GM23338 (cell line): ENCODE data around the gene DGKH. TPM values are rescaled to one million over a fixed set of nuclear protein-coding genes. Genes with fewer than 3 reads are reported as not detected.
A peak's percentile ranks its signal among the peaks of the same experiment; 100 is the strongest.

Experiments used
- ATAC-seq: fragments of 200-7000 bp; cut with Tn5 transposase; 3 replicates; pipeline ENCODE4 v1.9.1; 2020
- DNase-seq: peaks from one replicate; pipeline ENCODE4 v3.0.0-alpha.2; 2015; ENCODE audit warnings: low spot score
- H2AFZ ChIP-seq: fragments of 200-600 bp; sonication (generic); 2 replicates; pipeline ENCODE4 v1.8.0; 2016; ENCODE audit warnings: antibody characterized with exemption, mild to moderate bottlenecking, moderate library complexity
- H3F3A ChIP-seq: fragments of 200-600 bp; sonication (generic); replicated peaks from 2 replicates; pipeline ENCODE4 v1.8.0; 2017; ENCODE audit warnings: antibody characterized with exemption, mixed run types, low read depth
- H3K27ac ChIP-seq: fragments of 200-600 bp; sonication (generic); 2 replicates; pipeline ENCODE4 v1.6.1; 2016; ENCODE audit warnings: low read depth
- H3K27me3 ChIP-seq: fragments of 200-600 bp; sonication (generic); 2 replicates; pipeline ENCODE4 v1.8.0; 2016; ENCODE audit warnings: mild to moderate bottlenecking, mixed run types, moderate library complexity; ENCODE audit not compliant: insufficient read depth
- H3K36me3 ChIP-seq: fragments of 200-600 bp; sonication (generic); 2 replicates; pipeline ENCODE4 v1.8.0; 2016; ENCODE audit warnings: mild to moderate bottlenecking; ENCODE audit not compliant: insufficient read depth
- H3K4me1 ChIP-seq: fragments of 200-600 bp; sonication (generic); 2 replicates; pipeline ENCODE4 v1.8.0; 2016; ENCODE audit warnings: mild to moderate bottlenecking, moderate library complexity; ENCODE audit not compliant: insufficient read depth
- H3K4me2 ChIP-seq: fragments of 200-600 bp; sonication (generic); 2 replicates; pipeline ENCODE4 v1.7.1; 2017; ENCODE audit warnings: mixed run types
- H3K4me3 ChIP-seq: fragments of 200-600 bp; sonication (generic); 2 replicates; pipeline ENCODE4 v1.6.1; 2016; ENCODE audit warnings: mixed run types
- H3K79me2 ChIP-seq: fragments of 200-600 bp; sonication (generic); replicated peaks from 2 replicates; pipeline ENCODE4 v1.8.0; 2017; ENCODE audit warnings: mild to moderate bottlenecking; ENCODE audit not compliant: insufficient read depth
- H3K9me2 ChIP-seq: fragments of 200-600 bp; sonication (generic); 2 replicates; pipeline ENCODE4 v1.8.0; 2017; ENCODE audit not compliant: insufficient read depth
- H4K20me1 ChIP-seq: fragments of 200-600 bp; sonication (generic); replicated peaks from 2 replicates; pipeline ENCODE4 v1.8.0; 2017; ENCODE audit warnings: mild to moderate bottlenecking; ENCODE audit not compliant: insufficient read depth
- H3K27ac Mint-ChIP-seq: 2 replicates; pipeline ENCODE4 v1.8.0; 2020; ENCODE audit warnings: inconsistent platforms, mild to moderate bottlenecking, moderate library complexity, mixed read lengths
- H3K27me3 Mint-ChIP-seq: 3 replicates; pipeline ENCODE4 v1.8.0; 2022; ENCODE audit warnings: low read depth, mild to moderate bottlenecking, moderate library complexity, mixed read lengths, inconsistent platforms; ENCODE audit not compliant: insufficient read depth, poor library complexity
- H3K36me3 Mint-ChIP-seq: 3 replicates; pipeline ENCODE4 v1.8.0; 2021; ENCODE audit warnings: low read depth, mild to moderate bottlenecking, inconsistent platforms, moderate library complexity, mixed read lengths
- H3K4me1 Mint-ChIP-seq: 3 replicates; pipeline ENCODE4 v1.8.0; 2020; ENCODE audit warnings: mild to moderate bottlenecking, inconsistent platforms, mixed read lengths
- H3K4me3 Mint-ChIP-seq: 3 replicates; pipeline ENCODE4 v1.8.0; 2021; ENCODE audit warnings: moderate library complexity, mild to moderate bottlenecking, inconsistent platforms, mixed read lengths
- H3K9me3 Mint-ChIP-seq: 3 replicates; pipeline ENCODE4 v1.8.0; 2020; ENCODE audit warnings: moderate library complexity, mild to moderate bottlenecking, inconsistent platforms, mixed read lengths
- CTCF ChIP-seq, 2 experiments: fragments of 200-600 bp in 1 of 2; sonication (generic) in 1 of 2; conservative IDR thresholded peaks; 2 replicates each; pipeline versions ENCODE4 v1.5.1 to v1.6.1; 2016 to 2017; ENCODE audit warnings: antibody characterized with exemption in 2 of 2, low read depth in 2 of 2, mild to moderate bottlenecking in 2 of 2, moderate library complexity in 1 of 2
- ETS1 ChIP-seq: IDR thresholded peaks from 2 replicates; pipeline ENCODE4 v1.6.1; 2016; ENCODE audit warnings: antibody characterized with exemption
- EZH2 ChIP-seq: fragments of 200-600 bp; sonication (generic); IDR thresholded peaks from one replicate; pipeline ENCODE4 v1.8.0; 2017; ENCODE audit warnings: antibody characterized with exemption, mild to moderate bottlenecking, low read depth; ENCODE audit not compliant: unreplicated experiment
- JUNB ChIP-seq: IDR thresholded peaks from one replicate; pipeline ENCODE4 v1.6.1; 2016; ENCODE audit warnings: antibody characterized with exemption; ENCODE audit not compliant: unreplicated experiment
- NANOG ChIP-seq: IDR thresholded peaks from 2 replicates; pipeline ENCODE4 v1.6.1; 2016; ENCODE audit warnings: antibody characterized with exemption, borderline replicate concordance
- POLR2AphosphoS5 ChIP-seq: IDR thresholded peaks from 2 replicates; pipeline ENCODE4 v1.6.1; 2016; ENCODE audit warnings: antibody characterized with exemption, low read depth
- REST ChIP-seq: IDR thresholded peaks from one replicate; pipeline ENCODE4 v1.6.1; 2018; ENCODE audit warnings: antibody characterized with exemption; ENCODE audit not compliant: unreplicated experiment
- STAT1 ChIP-seq: IDR thresholded peaks from one replicate; pipeline ENCODE4 v1.6.1; 2016; ENCODE audit warnings: antibody characterized with exemption; ENCODE audit not compliant: unreplicated experiment
- ZNF114 ChIP-seq: fragments of 250-450 bp; sonication (Bioruptor Pico); IDR thresholded peaks from 2 replicates; pipeline ENCODE4 v1.5.0; 2020; ENCODE audit warnings: mild to moderate bottlenecking, moderate library complexity
- ZNF331 ChIP-seq: fragments of 250-450 bp; sonication (Bioruptor Pico); IDR thresholded peaks from 2 replicates; pipeline ENCODE4 v1.5.0; 2020; ENCODE audit warnings: low read depth, mild to moderate bottlenecking, moderate library complexity
- ZNF462 ChIP-seq: fragments of 250-450 bp; sonication (Bioruptor Pico); IDR thresholded peaks from 2 replicates; pipeline ENCODE4 v1.5.0; 2020; ENCODE audit warnings: mild to moderate bottlenecking, moderate library complexity
- polyA plus RNA-seq: library from polyadenylated mRNA; unstranded; fragments of >200 nt; fragmentation: Nextera tagmentation; extraction: Ambion mirVana; gene quantifications from 2 replicates; pipeline ENCODE4 v1.2.1, GENCODE V29; 2016
- total RNA-seq: library from RNA; depleted of rRNA; stranded (reverse); fragments of >200 nt; shearing (Covaris generic); gene quantifications from 2 replicates; pipeline ENCODE4 v1.2.3, GENCODE V29; 2014

Gene DGKH
- total and polyA plus RNA-seq, 2 experiments from 2014 or later = 2.1 to 7.5 TPM

- TF ChIP-seq ZNF114 (CRISPR knock-in tag) (no peak), EZH2 (no peak), STAT1 (no peak), ZNF331 (CRISPR knock-in tag) (no peak), JUNB (no peak), REST (no peak)
Observed at GRCh38 chr13:42283574-42283973, 235.1 kb downstream of the DGKH start (continued).

- no peaks in the 10 kb centered on the region for H3K9me3 Mint-ChIP-seq
- H3K27ac Mint-ChIP-seq = peak overlapping the region; percentile 89
- Histone ChIP-seq H4K20me1 (peaks cover 9% of the 10 kb centered on the region; the same call in 1 of the 2 replicates), H3K79me2 (peaks cover 64% of the 10 kb centered on the region), H3K27me3 (no peaks in the 10 kb centered on the region), H3K9me2 (no peaks in the 10 kb centered on the region), H3K4me3 (no peak overlapping the region), H3F3A (no peaks in the 10 kb centered on the region), H2AFZ (no peak overlapping the region), H3K27ac (no peak overlapping the region), H3K4me2 (peak overlapping the region; percentile 19; the same call in 1 of the 2 replicates), H3K36me3 (peaks cover 8% of the 10 kb centered on the region; the same call in 1 of the 2 replicates), H3K4me1 (peaks cover 19% of the 10 kb centered on the region)
- peaks cover 28% of the 10 kb centered on the region for H3K4me1 Mint-ChIP-seq
- H3K4me3 Mint-ChIP-seq = no peak overlapping the region
- TF ChIP-seq JUNB (no peak), POLR2AphosphoS5 (no peak), CTCF (conservative IDR thresholded peaks at IDR 0.05; ENCODE audit: low read depth in 2 of 2) (no peak), STAT1 (no peak), NANOG (no peak), ZNF331 (CRISPR knock-in tag) (no peak), ETS1 (no peak), ZNF462 (no peak), ZNF114 (CRISPR knock-in tag) (no peak)
- peaks cover 18% of the 10 kb centered on the region; the same call in 2 of the 3 replicates for H3K36me3 Mint-ChIP-seq
- DNase-seq (peak; percentile 34), ATAC-seq (no peak)
- no peaks in the 10 kb centered on the region for H3K27me3 Mint-ChIP-seq
Observed at GRCh38 chr13:42284068-42284467, 235.6 kb downstream of the DGKH start.
